Kidney epithelial cell (primary cell): ENCODE measurements around the gene CACNB2. TPM values are rescaled to one million over a fixed set of nuclear protein-coding genes. Genes with fewer than 3 reads are reported as not detected.

Source experiments
- DNase-seq: peaks from one replicate; pipeline ENCODE4 v3.0.0-alpha.2; 2010; ENCODE audit warnings: low read depth
- H3K27me3 ChIP-seq: 2 replicates; pipeline ENCODE4 v1.6.0; 2011; ENCODE audit warnings: low read length; ENCODE audit not compliant: control insufficient read depth, insufficient read depth
- H3K36me3 ChIP-seq: 2 replicates; pipeline ENCODE4 v1.5.1; 2011; ENCODE audit warnings: low read length; ENCODE audit not compliant: control insufficient read depth, insufficient read depth
- H3K4me3 ChIP-seq: 2 replicates; pipeline ENCODE4 v1.5.1; 2011; ENCODE audit warnings: low read depth, mild to moderate bottlenecking, control low read depth, low read length
- CTCF ChIP-seq: IDR thresholded peaks from 2 replicates; pipeline ENCODE4 v1.5.1; 2011; ENCODE audit warnings: mild to moderate bottlenecking, moderate library complexity, low read length, control low read depth, inconsistent platforms; ENCODE audit not compliant: insufficient read depth, poor library complexity, severe bottlenecking
- total RNA-seq: library from RNA; depleted of rRNA; stranded (reverse); fragments of >200 nt; gene quantifications from 2 replicates; pipeline ENCODE4 v1.2.3, GENCODE V29; 2015

CACNB2 gene
- total RNA-seq, 1 donor from 2014 or later, result 0.04 TPM

- no peaks in the 10 kb centered on the region for H3K27me3 ChIP-seq
- H3K36me3 ChIP-seq, result no peaks in the 10 kb centered on the region
- TF ChIP-seq CTCF, result no peak
- DNase-seq, result no peak
- no peak overlapping the region for H3K4me3 ChIP-seq
Measured at GRCh38 chr10:18446205-18446604, 306.0 kb downstream of the CACNB2 start.

- Histone ChIP-seq H3K4me3 (no peak overlapping the region), H3K27me3 (no peaks in the 10 kb centered on the region), H3K36me3 (no peaks in the 10 kb centered on the region)
- no peak for TF ChIP-seq CTCF
- DNase-seq, result no peak
Measured at GRCh38 chr10:18449611-18450026, 309.4 kb downstream of the CACNB2 start.

- no peaks in the 10 kb centered on the region for H3K27me3 ChIP-seq
- TF ChIP-seq CTCF, result no peak
- H3K36me3 ChIP-seq, result no peaks in the 10 kb centered on the region
- no peak for DNase-seq
- no peak overlapping the region for H3K4me3 ChIP-seq
Measured at GRCh38 chr10:18450298-18450697, 310.1 kb downstream of the CACNB2 start.

- Histone ChIP-seq H3K27me3 (no peaks in the 10 kb centered on the region), H3K36me3 (no peaks in the 10 kb centered on the region), H3K4me3 (no peak overlapping the region)
- TF ChIP-seq CTCF, result no peak
- no peak for DNase-seq
Measured at GRCh38 chr10:18455086-18455884, 315.1 kb downstream of the CACNB2 start.

GRCh38 chr10:18456984-18457383 lies 316.8 kb downstream of the CACNB2 start:
- DNase-seq, result no peak
- no peaks in the 10 kb centered on the region for H3K27me3 ChIP-seq
- no peaks in the 10 kb centered on the region for H3K36me3 ChIP-seq
- no peak for TF ChIP-seq CTCF
- H3K4me3 ChIP-seq, result no peak overlapping the region

GRCh38 chr10:18460032-18460431 lies 319.8 kb downstream of the CACNB2 start:
- no peak for DNase-seq
- no peak overlapping the region for H3K4me3 ChIP-seq
- H3K27me3 ChIP-seq, result no peaks in the 10 kb centered on the region
- TF ChIP-seq CTCF, result no peak
- H3K36me3 ChIP-seq, result no peaks in the 10 kb centered on the region
